Measurements from ENCODE around the gene RNF150. TPM values are rescaled to one million over a fixed set of nuclear protein-coding genes. Genes with fewer than 3 reads are reported as not detected.

The RNF150 gene
- total and polyA plus RNA-seq, 2 of the 8 experiments (the other 6 are each of a cell fraction or from before 2014, with no cell fraction given) = 3.4 to 4.8 TPM

DNA sequence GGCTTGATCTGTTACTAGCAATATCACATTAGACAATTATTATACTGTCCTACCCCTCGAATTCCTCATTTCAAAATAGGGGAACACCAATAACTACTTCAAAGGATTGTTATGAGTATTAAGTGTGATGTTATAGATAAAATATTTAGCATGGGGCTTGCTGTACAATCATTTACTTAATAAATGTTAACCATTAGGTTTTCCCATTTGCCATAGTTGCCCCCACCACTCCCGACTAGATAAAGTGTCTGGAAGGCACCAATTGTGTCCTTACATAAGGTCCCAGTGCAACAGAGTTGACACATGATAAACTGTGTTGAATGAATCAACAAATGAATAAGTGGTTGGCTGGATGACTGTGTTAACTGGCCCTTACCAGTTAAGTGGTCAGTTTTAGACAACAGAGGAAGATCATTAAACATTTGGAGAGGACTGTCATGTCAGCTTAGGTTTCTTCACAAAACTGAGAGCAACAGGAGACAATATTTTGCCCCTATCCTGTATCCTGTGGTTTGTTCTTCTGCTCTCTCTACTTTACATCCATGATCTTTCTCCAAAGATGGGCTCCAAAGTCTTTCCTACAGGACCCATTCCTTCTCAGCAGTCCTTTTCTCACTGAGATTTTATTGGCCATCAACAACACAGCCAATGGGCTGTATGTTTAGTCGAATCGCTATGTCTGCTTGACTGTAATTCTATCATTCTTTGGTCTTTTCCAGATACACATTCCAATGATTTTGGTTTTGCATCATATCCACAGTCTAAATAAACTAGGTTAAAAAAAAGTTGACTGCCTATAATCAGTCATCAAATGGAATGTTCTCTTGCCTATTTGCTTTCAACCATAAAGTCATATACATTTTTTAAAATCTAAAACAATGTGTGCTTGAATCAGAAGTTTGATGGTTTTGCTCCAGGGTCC, 74.4 kb downstream of the RNF150 start:
- FAIRE-seq = no peak
- Histone ChIP-seq H3K4me2 (ENCODE audit: insufficient read depth in 1 of 2, low read depth in 2 of 2, low read length in 2 of 2) (no peak overlapping the region), H3K4me3 (ENCODE audit: extremely low read depth in 1 of 4, insufficient read depth in 2 of 4, low read depth in 3 of 4, low read length in 4 of 4) (no peak overlapping the region), H2BK15ac (ENCODE audit: low read length) (no peak overlapping the region), H2AK5ac (ENCODE audit: low read depth, low read length) (no peak overlapping the region), H3K36me3 (ENCODE audit: control insufficient read depth in 2 of 4, insufficient read depth in 4 of 4, low read length in 3 of 4) (no peaks in the 10 kb centered on the region), H3K56ac (replicated peaks; ENCODE audit: insufficient read length, low read depth, low read length) (no peak overlapping the region), H3K27me3 (replicated peaks in 1 of 4; ENCODE audit: control insufficient read depth in 3 of 4, extremely low read depth in 1 of 4, insufficient read depth in 3 of 4, low read length in 3 of 4) (no peaks in the 10 kb centered on the region), H4K8ac (ENCODE audit: extremely low read depth, insufficient read depth, low read length) (no peak overlapping the region), H3K9ac (replicated peaks in 1 of 4; ENCODE audit: extremely low read depth in 1 of 4, low read depth in 3 of 4, low read length in 3 of 4) (no peak overlapping the region), H3K4ac (replicated peaks; ENCODE audit: insufficient read length, low read depth, low read length) (no peak overlapping the region), H4K20me1 (replicated peaks in 1 of 2; ENCODE audit: control insufficient read depth in 1 of 2, insufficient read depth in 2 of 2, low read length in 2 of 2) (no peaks in the 10 kb centered on the region), H3K79me2 (ENCODE audit: control insufficient read depth in 1 of 2, insufficient read depth in 2 of 2, low read length in 2 of 2) (no peaks in the 10 kb centered on the region), H2AFZ (ENCODE audit: low read length) (no peak overlapping the region), H4K5ac (ENCODE audit: insufficient read length, low read depth, low read length) (no peak overlapping the region), H2BK120ac (replicated peaks; ENCODE audit: low read depth, low read length) (no peak overlapping the region), H2BK20ac (ENCODE audit: low read length) (no peak overlapping the region), H3K23me2 (ENCODE audit: low read depth, low read length) (no peaks in the 10 kb centered on the region), H3K9me3 (ENCODE audit: insufficient read depth in 2 of 2, low read depth in 1 of 2, low read length in 1 of 2) (no peaks in the 10 kb centered on the region), H3K18ac (ENCODE audit: extremely low read depth, low read length) (no peak overlapping the region), H2BK12ac (ENCODE audit: low read depth, low read length) (no peak overlapping the region), H3K14ac (ENCODE audit: insufficient read length) (no peak overlapping the region), H3K79me1 (ENCODE audit: low read depth, low read length) (no peaks in the 10 kb centered on the region), H2BK5ac (ENCODE audit: low read depth, low read length) (no peak overlapping the region), H3K23ac (ENCODE audit: insufficient read length) (no peak overlapping the region), H4K91ac (replicated peaks; ENCODE audit: insufficient read length, low read length) (no peak overlapping the region), H3K4me1 (replicated peaks in 1 of 4; ENCODE audit: control insufficient read depth in 3 of 4, insufficient read depth in 4 of 4, low read length in 3 of 4) (no peaks in the 10 kb centered on the region), H3K27ac (ENCODE audit: low read depth, low read length) (no peak overlapping the region)
- DNase-seq (ENCODE audit: low read depth in 1 of 2, low spot score in 2 of 2) = no peak
- 95% methylated on average over 4 of the region's 4 CpGs; no CpG with 5 or more reads in 1 of the 2 experiments for WGBS, 2 experiments (ENCODE audit: extremely low coverage in 1 of 2, insufficient coverage in 1 of 2, insufficient read length in 1 of 2, insufficient replicate concordance in 2 of 2, low coverage in 1 of 2, low lambda C conversion rate in 2 of 2, missing lambda C conversion rate in 1 of 2)
- ChIA-PET CTCF (ENCODE audit: partially characterized antibody) (no interaction called here), POLR2A (ENCODE audit: partially characterized antibody) (no interaction called here)
- TF ChIP-seq, protein P1, sequence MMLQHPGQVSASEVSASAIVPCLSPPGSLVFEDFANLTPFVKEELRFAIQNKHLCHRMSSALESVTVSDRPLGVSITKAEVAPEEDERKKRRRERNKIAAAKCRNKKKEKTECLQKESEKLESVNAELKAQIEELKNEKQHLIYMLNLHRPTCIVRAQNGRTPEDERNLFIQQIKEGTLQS (IDR thresholded peaks at IDR 0.05; ENCODE audit: insufficient read depth, low read depth, low read length) = no peak
- TF ChIP-seq PHF8 (conservative IDR thresholded peaks at IDR 0.05; ENCODE audit: low read depth, low read length) = no peak
- TF ChIP-seq RNF2 (IDR thresholded peaks at IDR 0.05; ENCODE audit: borderline replicate concordance, low read depth, low read length, missing control alignments, poor library complexity, severe bottlenecking) = no peak
- TF ChIP-seq ZNF274 (IDR thresholded peaks at IDR 0.05; ENCODE audit: borderline replicate concordance, extremely low read depth, low read length) = no peak
- TF ChIP-seq TAF7 (optimal IDR thresholded peaks at IDR 0.05; ENCODE audit: borderline replicate concordance, low read depth, low read length) = no peak
- no peak for TF ChIP-seq TEAD4 (IDR thresholded peaks at IDR 0.05; ENCODE audit: low read depth, low read length)
- no peak for TF ChIP-seq RFX5 (IDR thresholded peaks at IDR 0.05; ENCODE audit: borderline replicate concordance, low read depth, low read length)
- TF ChIP-seq TAF1 (IDR thresholded peaks at IDR 0.05; ENCODE audit: low read depth, low read length) = no peak
- no peak for TF ChIP-seq GTF2F1 (IDR thresholded peaks at IDR 0.05; ENCODE audit: borderline replicate concordance, low read depth, low read length)
- TF ChIP-seq SUZ12 (IDR thresholded peaks at IDR 0.05; ENCODE audit: low read length) = no peak
- TF ChIP-seq POLR2AphosphoS5 (IDR thresholded peaks at IDR 0.05; ENCODE audit: low read depth, low read length) = no peak
- TF ChIP-seq RXRA (IDR thresholded peaks at IDR 0.05; ENCODE audit: insufficient read depth, low read depth, low read length) = no peak

Data from H1 (cell line).